HG03103 (cell line): ENCODE data around the gene PPP2CA.
A peak's percentile ranks its signal among the peaks of the same experiment; 100 is the strongest.
"Not testable (repeated sequence)": the region's sequence is repeated elsewhere in the genome, so short reads cannot be mapped to it uniquely, and the experiment has no call there.

Source experiments
- ATAC-seq: cut with Tn5 transposase; IDR thresholded peaks from one replicate; pipeline ENCODE4 v1.9.1; 2021; ENCODE audit warnings: low read depth; ENCODE audit not compliant: unreplicated experiment

Gene PPP2CA

DNA sequence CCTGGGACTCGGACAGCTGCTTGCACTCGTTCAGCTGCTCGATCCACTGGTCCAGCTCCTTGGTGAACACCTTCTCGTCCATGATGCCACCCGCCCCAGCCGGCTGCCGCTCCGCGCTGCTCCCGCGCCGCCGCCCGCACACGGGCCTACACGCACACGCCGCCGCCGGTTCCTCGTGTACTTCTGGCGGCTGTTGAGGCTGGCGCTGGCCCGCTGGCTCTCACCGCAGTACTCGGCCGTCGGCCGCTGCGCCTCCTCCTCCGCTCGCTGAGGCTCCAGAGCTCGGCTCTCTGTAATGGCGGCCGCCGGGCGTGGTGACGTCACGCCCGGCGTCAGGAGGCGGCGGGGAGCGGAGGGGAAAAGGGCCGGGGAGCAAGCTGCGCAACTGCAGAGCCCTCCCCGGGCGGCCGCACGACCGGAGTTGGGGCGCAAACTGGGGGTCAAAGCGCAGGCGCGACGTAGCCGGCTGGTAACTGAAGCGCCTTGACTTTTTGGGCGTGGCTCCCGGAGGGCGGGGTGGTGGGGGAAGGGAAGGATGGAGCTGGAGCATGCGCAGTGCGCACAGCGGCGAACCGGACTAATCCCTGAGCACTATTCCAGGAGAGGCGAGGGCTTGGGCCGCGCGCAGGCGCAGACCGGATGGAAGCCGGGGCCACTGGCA, at the start of gene PPP2CA:
TSS of gene PPP2CA (minus strand) at position 294 of the 661 bp plus-strand sequence. CDS start at position 82, 212 bp downstream.
- ATAC-seq: peak; percentile 74

DNA sequence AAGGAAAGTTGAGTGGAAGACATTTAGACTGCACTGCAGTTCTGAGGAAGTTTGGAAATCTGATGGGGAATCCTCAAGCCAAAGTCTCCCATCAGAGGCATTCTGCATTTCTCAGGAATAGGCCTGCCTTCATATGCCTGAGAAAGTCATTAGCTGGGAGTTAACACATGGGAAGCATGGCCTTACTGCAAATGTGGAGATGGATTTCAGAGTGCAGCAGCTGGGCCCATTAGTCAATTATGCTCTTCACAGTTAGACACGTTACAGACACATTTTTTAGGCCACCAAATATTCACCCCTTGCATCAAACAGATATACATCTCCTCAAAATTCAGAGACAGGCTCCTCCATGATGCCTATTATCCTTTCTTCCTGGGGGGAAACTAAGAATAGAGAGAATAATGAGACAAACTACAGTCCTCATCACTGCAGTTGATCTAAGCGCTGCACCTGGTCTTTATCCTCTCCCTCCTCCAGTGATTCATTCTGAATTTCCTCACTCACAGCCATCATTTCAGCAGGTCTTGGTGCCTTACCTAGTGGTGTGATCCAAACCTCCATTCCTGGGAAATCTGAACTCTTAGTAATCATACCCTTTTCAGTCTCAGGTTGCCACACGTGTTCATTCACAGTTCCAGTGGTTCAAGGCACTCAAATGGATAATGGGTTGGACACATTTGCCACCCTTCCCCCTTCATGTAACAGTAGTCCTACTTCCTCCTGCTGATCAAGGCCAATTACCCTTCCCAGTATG, 47.9 kb upstream of the PPP2CA start:
- no peak for ATAC-seq

DNA sequence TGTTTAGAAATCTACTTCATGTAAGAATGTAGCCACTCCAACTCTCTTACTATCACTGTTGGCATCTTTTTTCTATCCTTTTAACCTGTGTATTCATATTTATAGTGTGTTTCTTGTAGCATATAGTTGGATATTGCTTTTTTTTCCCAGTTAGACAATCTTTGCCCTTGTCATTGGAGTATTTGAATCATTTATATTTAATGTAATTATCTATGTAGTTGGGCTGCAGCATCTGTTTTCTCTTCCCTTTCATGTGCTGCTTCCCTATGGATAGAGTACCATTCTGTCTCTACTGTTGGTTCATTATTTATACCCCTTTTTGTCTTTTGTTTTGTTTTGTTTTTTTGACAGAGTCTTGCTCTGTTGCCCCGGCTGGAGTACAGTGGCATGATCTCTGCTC, 45.2 kb upstream of the PPP2CA start:
- no peak for ATAC-seq

DNA sequence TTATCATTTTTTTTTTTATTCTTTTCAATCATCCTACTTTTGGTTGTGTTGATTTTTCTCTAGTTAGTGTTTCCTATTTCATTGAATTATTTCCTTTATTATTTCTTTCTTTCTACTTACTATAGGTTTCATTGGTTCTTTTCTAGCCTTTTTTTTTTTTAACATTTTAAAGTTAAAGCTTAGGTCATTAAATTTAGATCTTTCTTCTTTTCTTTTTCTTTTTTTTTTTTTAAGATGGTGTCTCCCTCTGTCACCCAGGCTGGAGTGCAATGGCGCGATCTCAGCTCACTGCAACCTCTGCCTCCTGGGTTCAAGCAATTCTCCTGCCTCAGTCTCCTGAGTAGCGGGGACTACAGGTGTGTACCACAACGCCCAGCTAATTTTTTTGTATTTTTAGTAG, 43.0 kb upstream of the PPP2CA start:
- no peak for ATAC-seq

DNA sequence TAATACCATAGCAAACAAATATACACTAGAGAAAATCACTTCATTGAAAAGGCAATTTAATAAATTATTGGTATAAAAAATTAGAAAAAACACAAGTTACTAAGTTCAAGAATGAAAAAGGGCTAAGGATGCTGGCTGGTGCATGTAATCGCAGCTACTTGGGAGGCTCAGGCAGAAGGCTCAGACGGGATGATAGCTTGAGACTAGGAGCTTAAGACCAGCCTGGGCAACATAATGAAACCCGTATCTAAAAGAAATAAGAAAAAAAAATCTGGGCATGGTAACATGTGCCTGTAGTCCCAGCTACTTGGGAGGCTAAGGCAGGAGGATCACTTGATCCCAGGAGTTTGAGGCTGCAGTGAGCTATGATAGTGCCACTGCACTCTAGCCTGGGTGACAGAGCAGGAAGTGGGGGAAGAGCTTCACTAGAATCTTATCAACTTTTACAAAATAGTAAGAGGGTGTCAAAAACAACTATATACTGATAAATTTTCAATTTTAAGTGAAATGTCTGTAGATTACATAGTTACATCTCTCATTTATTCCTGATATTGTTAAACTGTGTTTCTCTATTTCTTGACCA, 42.2 kb upstream of the PPP2CA start:
- ATAC-seq: no peak

DNA sequence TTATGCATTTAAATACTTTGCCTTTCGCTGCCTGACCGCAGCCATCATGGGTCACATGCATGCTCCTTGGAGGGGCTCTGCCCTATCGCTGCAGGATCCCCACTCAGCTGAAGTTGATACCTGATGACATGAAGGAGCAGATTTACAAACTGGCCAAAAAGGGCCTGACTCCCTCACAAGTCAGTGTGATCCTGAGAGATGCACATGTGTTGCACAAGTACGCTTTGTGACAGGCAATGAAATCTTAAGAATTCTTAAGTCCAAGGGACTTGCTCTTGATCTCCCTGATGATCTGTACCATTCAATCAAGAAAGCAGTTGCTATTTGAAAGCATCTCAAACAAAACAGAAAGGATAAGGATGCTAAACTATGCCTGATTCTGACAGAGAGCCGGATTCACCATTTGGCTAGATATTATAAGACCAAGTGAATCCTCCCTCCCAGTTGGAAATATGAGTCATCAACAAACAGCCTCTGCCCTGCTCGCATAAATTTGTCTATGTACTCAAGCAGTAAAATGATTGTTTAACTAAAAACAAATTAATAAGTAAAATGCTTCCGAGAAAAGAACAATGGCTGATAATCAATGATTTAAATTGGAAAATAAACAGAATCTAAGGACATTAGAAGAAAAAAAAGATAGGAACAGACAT, 41.6 kb upstream of the PPP2CA start:
- ATAC-seq: no peak

DNA sequence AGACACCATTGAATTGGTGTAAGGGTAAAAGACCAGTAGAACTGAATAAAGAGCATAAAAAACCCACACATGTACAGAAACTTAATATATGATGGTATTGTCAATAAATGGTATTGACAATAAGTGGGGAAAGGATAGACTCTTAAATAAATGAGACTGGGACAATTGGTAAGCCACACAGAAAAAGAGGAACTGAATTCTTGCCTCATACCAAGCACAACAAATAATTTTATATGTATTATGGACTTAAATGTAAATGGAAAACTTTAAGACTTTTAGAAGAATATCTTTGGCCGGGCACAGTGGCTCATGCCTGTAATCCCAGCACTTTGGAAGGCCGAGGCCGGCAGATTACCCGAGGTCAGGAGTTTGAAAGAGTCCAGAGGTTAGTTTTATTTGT, 37.9 kb upstream of the PPP2CA start:
- no peak for ATAC-seq

DNA sequence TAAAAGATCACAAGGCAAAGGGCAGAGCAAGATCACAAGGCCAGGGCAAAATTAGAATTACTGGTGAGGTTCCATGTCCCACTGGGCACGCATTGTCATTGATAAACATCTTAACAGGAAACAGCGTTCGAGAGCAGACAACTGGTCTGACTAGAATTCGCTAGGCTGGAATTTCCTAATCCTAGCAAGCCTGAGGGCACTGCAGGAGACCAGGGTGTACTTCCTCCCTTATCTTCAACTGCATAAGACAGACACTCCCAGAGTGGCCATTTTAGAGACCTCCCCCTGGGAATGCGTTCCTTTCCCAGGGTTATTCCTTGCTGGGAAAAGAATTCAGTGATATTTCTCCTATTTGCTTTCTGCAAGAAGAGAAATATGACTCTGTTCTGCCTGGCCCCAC, 36.8 kb upstream of the PPP2CA start:
- ATAC-seq: not testable (repeated sequence)

DNA sequence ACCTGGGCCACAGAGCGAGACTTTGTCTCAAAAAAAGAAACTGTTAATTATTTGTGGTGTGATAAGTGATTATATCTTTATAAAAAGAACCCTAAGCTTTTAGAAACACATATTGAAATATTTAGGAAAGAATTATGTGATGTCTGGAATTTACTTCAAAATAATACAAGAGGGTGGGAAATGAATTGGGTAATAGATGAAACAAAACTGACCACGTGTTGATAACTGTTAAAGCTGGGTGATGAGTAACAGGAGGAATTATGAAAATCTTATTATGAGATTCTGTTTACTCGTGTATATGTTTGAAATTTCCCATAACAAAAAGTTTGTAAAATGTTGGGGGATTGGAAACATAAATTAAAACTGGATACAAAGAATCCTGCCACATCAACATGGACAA, 33.0 kb upstream of the PPP2CA start:
- ATAC-seq: no peak

DNA sequence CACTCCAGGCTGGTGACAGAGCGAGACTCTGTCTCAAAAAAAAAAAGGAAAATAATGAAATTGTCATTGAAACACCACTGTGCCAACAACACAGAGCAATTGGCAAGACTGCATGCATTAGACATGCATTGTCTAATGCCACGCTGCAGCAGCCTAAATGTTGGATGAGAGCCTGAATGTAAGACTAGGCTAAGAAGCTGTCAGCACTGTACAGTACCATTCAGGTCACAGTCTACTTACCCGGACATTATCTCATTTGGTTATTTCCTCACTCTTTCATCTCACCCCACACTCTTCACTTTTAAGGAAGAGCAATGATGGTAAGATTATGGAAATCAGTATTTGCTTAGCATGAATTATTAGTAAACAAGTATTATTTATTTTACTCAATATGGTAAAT, 31.3 kb upstream of the PPP2CA start:
- no peak for ATAC-seq

DNA sequence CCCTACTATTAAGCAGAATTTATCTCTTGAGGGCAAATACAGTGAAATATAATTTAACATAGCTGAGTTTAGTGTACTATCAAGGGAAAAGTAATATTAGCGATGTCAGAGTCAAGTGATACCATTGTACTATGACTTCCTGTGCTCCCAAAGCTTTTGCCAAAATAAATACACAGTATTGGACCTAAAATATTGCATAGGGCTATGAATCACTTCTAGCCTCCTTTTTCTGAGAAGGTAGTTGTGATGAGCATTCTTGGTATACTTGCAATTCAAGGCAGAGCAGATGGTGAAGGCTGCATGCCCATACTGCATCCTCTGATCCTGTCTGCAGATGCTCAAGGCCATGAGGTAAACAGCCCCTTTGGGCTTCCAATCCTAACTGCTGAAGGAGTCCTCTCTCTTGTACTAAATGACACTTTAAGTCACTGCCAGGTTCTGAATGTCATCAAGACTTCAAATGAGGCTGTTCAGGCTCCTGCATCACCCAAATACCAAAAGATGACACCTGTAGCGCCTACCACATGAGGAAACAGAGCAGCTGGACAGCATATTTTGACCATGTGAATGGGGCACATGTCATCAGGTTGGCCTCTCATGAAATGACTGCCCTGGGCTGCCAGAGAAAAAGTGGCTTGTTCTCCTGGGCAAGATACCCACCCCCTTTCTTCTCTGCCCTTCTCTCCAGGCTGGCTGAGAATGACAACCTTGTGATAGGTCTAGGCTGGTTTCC, 29.7 kb upstream of the PPP2CA start:
- ATAC-seq: no peak

DNA sequence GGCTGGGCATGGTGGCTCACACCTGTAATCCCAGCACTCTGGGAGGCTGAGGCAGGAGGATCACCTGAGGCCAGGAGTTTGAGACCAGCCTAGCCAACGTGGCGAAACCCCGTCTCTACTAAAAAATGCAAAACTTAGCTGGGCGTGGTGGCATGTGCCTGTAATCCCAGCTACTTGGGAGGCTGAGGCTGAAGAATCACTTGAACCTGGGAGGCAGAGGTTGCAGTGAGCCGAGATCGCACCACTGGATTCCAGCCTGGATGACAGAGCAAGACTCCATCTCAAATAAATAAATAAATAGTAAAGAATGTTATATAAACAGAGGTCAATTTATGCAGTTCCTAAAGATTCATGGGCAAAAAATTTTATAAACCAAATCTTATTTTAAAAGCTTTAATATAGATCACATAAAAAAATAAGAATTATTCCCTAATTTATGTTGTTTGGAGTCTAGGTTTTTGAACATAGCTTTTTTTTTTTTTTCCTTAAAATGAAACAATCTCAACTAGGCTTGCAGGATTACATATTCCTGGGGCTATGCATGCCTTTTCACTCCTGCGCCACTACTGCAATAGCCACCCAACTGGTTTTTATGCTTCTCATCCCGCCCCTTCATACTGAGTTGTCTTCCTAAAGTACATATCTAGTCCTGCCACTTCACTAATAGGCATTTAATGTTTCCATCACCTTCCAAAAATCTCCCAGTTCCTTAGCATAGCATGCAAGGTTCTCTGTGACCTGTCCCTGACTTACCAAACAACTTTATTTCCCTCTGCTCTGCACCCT, 27.7 kb upstream of the PPP2CA start:
- ATAC-seq: not testable (repeated sequence)

DNA sequence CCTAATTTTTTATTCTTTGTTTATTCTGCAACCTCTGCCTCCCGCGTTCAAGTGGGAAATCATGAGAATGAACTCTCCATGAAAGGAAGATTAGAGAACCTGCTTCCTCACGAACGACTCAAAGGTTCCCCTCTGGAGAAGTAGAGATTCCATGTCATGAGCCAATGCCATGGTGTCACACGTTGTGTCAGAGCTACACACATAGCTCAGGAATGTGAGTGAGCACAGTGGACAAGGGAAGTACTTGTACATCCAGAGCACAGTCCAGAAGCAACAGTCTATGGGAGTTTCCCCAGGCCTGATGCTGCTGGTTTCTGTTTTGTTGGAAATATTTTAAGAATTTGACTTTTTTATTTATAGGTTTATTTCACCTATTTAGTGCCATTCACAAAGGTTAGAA, 26.8 kb upstream of the PPP2CA start:
- no peak for ATAC-seq

DNA sequence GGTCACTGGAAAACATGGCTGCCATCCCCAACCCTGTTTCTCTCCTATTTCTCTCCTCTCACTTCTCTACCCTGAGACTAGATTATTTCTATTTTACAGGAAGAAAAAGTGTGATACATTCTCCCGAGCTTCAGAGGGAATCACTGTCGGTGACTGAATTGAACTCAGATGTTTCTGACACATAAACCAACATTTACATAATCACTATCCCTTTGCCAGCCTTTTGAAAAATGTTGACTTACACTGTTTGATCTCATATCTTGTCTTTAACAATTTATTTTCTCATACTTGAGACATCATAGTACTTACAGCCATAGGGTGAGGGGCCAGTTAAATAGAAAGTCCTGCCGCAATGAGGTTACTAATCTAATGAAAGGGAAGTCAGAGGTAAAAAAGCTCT, 25.1 kb upstream of the PPP2CA start:
- ATAC-seq: no peak

DNA sequence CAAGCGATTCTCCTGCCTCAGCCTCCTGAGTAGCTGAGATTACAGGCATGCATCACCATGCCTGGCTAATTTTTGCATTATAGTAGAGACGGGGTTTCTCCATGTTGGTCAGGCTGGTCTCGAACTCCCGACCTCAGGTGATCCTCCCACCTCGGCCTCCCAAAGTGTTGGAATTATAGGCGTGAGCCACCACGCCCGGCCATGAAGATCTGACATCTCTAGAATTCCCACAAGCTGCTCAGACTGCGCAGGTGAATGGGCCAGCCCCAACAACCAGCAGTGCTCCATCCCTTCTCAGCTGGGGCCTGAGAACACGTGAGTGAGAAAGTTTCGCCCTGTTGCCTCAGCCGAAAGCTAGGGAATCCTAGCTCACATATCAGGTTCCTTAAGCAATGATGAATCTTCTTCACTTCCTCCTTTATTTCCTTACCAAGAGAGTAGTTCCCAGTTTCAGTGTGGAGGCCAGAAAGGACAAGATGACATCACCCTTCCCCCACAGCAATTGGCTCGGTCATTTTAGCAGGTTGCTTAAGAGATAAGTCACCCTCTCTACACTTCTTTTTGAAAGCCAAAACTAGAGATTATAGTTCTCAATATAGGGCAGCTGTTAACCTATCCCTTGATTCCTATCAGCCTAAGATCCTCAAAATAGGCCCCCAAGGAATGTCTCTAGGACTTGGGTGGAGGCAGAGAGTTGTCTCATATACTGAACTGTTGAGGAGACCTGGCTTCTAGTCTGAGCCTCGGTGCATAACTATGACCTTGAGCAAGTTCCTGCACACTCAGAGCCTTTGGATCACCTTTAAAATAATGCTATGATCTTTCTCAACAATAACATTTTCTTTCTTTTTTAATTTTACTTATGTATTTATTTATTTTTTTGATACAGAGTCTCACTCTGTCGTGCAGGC, 23.9 kb upstream of the PPP2CA start:
- no peak for ATAC-seq

DNA sequence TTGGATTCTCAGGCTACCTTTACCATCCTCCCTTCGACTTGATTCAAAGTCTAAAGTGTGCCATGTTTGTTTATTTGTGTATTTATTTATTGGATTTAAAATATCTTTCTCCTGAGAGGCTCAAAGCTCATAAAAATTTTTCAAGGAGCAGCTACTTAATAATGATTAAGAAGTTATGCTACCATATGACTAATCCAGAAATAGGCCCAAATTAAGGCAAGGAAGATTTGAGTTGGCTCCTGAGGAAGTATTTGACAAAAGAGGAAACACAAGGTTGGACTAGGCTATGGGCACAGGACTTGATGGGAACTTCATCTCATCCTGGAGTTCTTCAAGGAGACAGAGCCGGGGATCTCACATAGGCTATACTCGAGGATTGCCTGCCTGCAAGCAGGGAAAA, 22.4 kb upstream of the PPP2CA start:
- no peak for ATAC-seq

DNA sequence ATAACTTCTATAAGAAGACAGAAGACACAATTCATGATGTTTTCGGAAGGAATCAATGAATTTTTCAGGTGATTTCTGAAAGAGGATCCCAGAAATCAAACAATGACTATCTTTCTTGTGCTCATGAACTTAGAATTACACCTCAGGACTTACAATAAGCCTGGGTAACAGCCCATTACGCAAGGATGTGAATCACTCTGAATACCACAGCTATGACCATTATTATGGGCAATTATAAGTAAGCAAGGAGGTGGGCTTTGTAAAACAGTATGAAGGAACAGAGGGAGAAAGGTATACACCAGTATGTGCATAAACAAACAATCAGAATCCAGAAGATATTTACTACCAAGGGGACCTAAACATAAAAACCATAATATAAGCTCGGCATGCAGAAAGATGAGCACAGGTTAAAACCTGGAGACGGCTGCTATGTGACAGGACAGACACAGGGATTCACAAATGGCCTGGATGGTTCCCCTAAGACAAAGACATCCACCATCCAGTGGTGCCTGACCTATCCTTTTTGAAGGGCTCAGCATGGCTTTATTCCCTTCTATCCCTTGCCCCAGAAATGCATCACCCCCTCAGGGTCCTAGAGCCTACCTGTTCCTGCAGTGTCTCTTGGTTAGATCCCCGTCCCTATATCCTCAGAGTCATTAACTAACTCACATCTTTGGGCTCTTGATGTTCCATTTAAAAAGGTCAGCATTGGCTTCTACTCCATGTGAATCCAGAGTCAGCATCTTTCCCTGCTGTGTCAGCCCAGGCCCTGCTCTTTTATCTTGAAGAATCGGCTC, 21.8 kb upstream of the PPP2CA start:
- no peak for ATAC-seq

DNA sequence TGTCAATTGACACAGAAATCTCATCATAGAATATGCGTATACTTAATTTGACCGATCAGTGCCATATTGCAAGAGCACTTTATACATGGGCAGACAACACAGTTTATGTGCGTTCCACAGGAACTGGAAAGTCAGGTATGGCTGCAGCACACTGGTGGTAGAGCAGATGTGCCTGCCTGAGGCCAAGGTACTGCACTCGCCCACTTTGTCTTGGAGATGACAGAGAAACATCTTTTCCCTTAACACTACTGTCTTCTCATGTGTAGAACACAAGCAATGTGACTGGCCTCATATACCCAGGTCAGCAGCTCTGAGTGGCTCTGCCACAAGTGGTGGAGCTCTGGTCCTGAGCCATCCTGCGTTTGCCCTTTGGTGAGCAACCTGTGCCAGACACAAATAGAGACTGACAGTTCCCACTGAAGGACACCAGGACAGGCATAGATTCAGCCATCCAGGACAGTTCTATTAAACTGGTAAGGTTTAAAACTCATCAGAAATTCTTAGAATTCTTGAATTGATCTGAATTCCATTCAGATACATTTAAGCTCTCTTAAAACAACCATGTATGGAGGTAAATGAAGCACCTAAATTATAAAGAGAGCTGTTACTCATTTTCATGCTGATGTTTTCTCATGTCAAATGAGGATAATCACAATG, 21.0 kb upstream of the PPP2CA start:
- ATAC-seq: no peak
